ENCODE results near the gene SLC22A12. TPM values are rescaled to one million over a fixed set of nuclear protein-coding genes. Genes with fewer than 3 reads are reported as not detected.

Gene SLC22A12
- total and polyA plus RNA-seq, 2 of the 8 experiments (the other 6 are each of a cell fraction or from before 2014, with no cell fraction given): not detected

DNA sequence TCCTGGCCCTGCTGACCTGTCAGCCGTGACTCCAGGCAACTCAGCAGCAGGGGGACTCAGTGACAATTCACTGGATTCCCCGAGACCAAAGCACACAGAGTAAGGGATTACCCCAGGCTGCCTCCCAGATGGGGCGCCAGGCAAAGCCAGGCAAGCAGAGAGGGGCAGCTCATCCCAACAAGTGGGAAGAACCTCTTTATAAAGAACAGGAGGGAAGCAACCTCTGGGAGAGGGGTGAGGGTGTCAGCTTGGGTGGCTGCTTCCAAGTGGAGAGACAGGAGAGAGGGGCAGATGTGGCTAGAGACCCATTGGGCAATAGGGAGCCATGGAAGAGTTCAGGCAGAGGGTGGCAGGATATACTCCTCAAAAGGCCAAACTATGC is 1.2 kb downstream of the SLC22A12 start (continued):
- no peak for TF ChIP-seq TAF7 (optimal IDR thresholded peaks at IDR 0.05; ENCODE audit: borderline replicate concordance, low read depth, low read length)
- TF ChIP-seq YY1 (IDR thresholded peaks at IDR 0.05; ENCODE audit: low read depth, low read length): no peak
- TF ChIP-seq JUND (IDR thresholded peaks at IDR 0.05; ENCODE audit: low read length): no peak
- TF ChIP-seq SIN3A (conservative IDR thresholded peaks at IDR 0.05 in 1 of 2, IDR thresholded peaks at IDR 0.05 in 1 of 2; ENCODE audit: low read depth in 1 of 2, low read length in 2 of 2): no peak

Measured in H1 (cell line).